UCSD-AML1 (cell line): Measurements from ENCODE around the gene COG5.
"Not testable (repeated sequence)": the region's sequence is repeated elsewhere in the genome, so short reads cannot be mapped to it uniquely, and the experiment has no call there.

Source experiments
- DNase-seq: peaks from one replicate; lab custom pipeline; 2025; ENCODE audit not compliant: unreplicated experiment; lab: John Stamatoyannopoulos, UW

Gene COG5

GRCh38 chr7:107167483-107168232, 396.1 kb downstream of the COG5 start:
- peak; percentile 54 for DNase-seq

GRCh38 chr7:107166736-107167426, 396.8 kb downstream of the COG5 start:
- DNase-seq, result no peak

GRCh38 chr7:107165341-107165740, 398.4 kb downstream of the COG5 start:
- no peak for DNase-seq

GRCh38 chr7:107164092-107164491, 399.6 kb downstream of the COG5 start:
- DNase-seq, result no peak

- DNase-seq, result no peak
These were observed 401.2 kb downstream of the COG5 start for GRCh38 chr7:107162475-107162874.

GRCh38 chr7:107161415-107161814, 402.3 kb downstream of the COG5 start:
- no peak for DNase-seq

- no peak for DNase-seq
These were observed 403.3 kb downstream of the COG5 start for GRCh38 chr7:107160389-107160788.

- no peak for DNase-seq
These were observed 405.7 kb downstream of the COG5 start for GRCh38 chr7:107158028-107158427.

- no peak for DNase-seq
These were observed 406.6 kb downstream of the COG5 start for GRCh38 chr7:107157091-107157490.

GRCh38 chr7:107155726-107156125, 408.0 kb downstream of the COG5 start:
- DNase-seq, result not testable (repeated sequence)

GRCh38 chr7:107154826-107155225, 408.9 kb downstream of the COG5 start:
- DNase-seq, result no peak

- DNase-seq, result no peak
These were observed 411.7 kb downstream of the COG5 start for GRCh38 chr7:107152011-107152410.
